Peyer's patch (tissue), 4 donors: ENCODE results near the gene MAD1L1. TPM values are rescaled to one million over a fixed set of nuclear protein-coding genes. Genes with fewer than 3 reads are reported as not detected.

Source experiments
- DNase-seq, 3 donors: peaks; one replicate each; pipeline ENCODE4 v3.0.0-alpha.2; 2017 to 2019
- H3K27ac ChIP-seq, 4 donors: fragments of 200-600 bp; sonication (generic); one replicate each; pipeline ENCODE4 v1.5.1; 2016 to 2019
- H3K27me3 ChIP-seq, 2 donors: fragments of 200-600 bp; sonication (generic); one replicate each; pipeline ENCODE4 v1.5.1; 2019
- H3K36me3 ChIP-seq, 3 donors: fragments of 200-600 bp; sonication (generic); one replicate each; pipeline ENCODE4 v1.5.1; 2016 to 2019
- H3K4me1 ChIP-seq, 4 donors: fragments of 200-600 bp; sonication (generic); one replicate each; pipeline ENCODE4 v1.5.1; 2016 to 2019
- H3K4me3 ChIP-seq, 4 donors: fragments of 200-600 bp; sonication (generic); 1 replicate in 3 of 4; 2 replicates in 1 of 4; pipeline ENCODE4 v1.5.1; 2016 to 2019; ENCODE audit warnings: mild to moderate bottlenecking in 1 of 4
- H3K9me3 ChIP-seq, 4 donors: fragments of 200-600 bp; sonication (generic); one replicate each; pipeline ENCODE4 v1.5.1; 2016 to 2019; ENCODE audit warnings: mild to moderate bottlenecking in 1 of 4
- POLR2A ChIP-seq, 2 donors: fragments of 450-650 bp; IDR thresholded peaks; one replicate each; pipeline ENCODE4 v1.5.1; 2017; ENCODE audit warnings: antibody characterized with exemption in 2 of 2, mild to moderate bottlenecking in 2 of 2, moderate library complexity in 2 of 2
- total RNA-seq, 4 donors: library from RNA; depleted of rRNA; stranded (reverse); fragments of >200 nt; gene quantifications; one replicate each; pipeline ENCODE4 v1.1.0, GENCODE V29; 2016
- TF ChIP-seq, protein P1 (sequence below), 6 experiments: fragments of 450-650 bp in 4 of 6; fragments of 200-600 bp in 2 of 6; sonication (generic) in 1 of 6; IDR thresholded peaks; one replicate each; pipeline ENCODE4 v1.5.1; 2017 to 2019; ENCODE audit warnings: antibody characterized with exemption in 6 of 6, mild to moderate bottlenecking in 3 of 6, moderate library complexity in 1 of 6

MAD1L1 gene
- total RNA-seq, 4 donors from 2014 or later, result 43.9 to 417 (median 59.1) TPM

DNA sequence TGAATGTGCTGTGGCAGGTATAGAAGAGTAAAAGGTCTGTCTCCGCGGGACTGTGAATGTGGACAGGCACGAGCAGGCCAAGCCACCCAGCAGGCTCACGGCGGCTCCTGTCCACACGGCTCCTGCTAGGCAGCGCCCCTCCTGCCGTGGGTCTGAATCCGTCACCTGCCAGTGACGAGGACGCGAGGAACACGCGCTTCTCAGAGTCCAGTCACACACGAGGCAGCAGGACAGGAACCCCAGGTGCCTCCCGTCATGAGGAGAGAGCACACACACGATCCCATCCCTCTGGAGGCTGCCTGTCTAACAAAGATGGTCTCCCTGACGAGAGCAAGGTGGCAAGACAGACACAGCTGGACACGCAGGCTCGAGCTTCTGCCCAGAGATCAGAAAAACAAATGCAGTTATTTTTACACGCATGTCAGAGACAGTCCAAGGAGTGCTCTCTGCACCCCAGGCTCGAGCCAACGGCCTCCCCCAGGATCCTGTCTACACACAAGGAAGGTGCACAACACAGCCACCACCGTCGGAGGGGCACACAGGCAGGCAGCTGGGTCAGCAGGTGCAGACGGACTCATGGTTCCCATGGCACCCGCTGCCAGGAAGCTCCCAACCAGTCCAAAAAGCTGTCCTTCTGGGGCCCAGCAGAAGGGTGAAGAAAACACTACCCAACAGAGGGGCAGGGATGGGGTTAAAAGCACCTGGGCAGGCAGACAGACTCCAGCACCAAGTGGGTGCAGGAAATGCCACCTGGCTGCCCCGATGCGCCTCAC, 103.2 kb downstream of the MAD1L1 start:
- DNase-seq, result no peak
- Histone ChIP-seq H3K9me3 (no peaks in the 10 kb centered on the region), H3K4me3 (no peak overlapping the region), H3K36me3 (no peaks in the 10 kb centered on the region), H3K4me1 (no peaks in the 10 kb centered on the region), H3K27me3 (no peaks in the 10 kb centered on the region), H3K27ac (no peak overlapping the region)
- TF ChIP-seq, protein P1, sequence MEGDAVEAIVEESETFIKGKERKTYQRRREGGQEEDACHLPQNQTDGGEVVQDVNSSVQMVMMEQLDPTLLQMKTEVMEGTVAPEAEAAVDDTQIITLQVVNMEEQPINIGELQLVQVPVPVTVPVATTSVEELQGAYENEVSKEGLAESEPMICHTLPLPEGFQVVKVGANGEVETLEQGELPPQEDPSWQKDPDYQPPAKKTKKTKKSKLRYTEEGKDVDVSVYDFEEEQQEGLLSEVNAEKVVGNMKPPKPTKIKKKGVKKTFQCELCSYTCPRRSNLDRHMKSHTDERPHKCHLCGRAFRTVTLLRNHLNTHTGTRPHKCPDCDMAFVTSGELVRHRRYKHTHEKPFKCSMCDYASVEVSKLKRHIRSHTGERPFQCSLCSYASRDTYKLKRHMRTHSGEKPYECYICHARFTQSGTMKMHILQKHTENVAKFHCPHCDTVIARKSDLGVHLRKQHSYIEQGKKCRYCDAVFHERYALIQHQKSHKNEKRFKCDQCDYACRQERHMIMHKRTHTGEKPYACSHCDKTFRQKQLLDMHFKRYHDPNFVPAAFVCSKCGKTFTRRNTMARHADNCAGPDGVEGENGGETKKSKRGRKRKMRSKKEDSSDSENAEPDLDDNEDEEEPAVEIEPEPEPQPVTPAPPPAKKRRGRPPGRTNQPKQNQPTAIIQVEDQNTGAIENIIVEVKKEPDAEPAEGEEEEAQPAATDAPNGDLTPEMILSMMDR (IDR thresholded peaks at IDR 0.05), result no peak
- TF ChIP-seq POLR2A (IDR thresholded peaks at IDR 0.05), result no peak

DNA sequence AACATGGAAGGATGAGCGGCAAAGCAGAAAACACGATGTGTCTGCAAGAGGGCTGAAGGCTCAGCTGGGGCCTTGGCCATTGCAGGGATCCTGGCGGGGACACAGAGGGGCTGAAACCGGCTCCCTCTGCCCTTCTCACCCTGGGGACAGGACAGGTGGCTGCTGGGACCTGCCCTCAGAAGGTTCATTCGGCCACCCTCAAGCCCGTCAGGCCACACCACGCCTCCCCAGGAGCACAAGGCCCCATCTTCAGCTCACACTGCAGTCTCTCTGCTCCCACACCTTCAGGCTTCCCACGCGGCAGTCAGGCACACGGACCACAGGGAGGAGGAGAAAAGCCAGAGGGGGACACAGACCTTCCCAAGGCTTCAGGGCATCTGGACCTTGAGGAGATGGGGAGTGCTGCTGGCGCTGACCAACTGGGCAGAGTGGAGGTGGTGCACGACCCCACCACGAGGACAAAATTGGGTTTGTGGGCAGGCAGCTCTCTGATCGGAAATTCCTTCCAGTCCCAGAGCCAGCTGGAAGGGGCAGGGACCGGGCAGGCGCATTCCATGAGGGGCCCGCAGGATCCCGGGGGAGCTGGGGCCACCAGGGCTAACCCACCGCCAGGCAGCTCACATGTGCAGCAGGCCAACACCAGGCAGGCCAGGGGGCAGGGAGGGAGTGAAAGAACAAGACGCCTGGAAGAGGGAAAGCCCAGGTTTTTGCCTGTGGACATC, 104.0 kb downstream of the MAD1L1 start:
- Histone ChIP-seq H3K36me3 (no peaks in the 10 kb centered on the region), H3K4me1 (no peaks in the 10 kb centered on the region), H3K9me3 (no peaks in the 10 kb centered on the region), H3K27ac (no peak overlapping the region), H3K4me3 (no peak overlapping the region), H3K27me3 (no peaks in the 10 kb centered on the region)
- DNase-seq, result no peak
- no peak for TF ChIP-seq POLR2A (IDR thresholded peaks at IDR 0.05)
- TF ChIP-seq, protein P1 (IDR thresholded peaks at IDR 0.05), result no peak

DNA sequence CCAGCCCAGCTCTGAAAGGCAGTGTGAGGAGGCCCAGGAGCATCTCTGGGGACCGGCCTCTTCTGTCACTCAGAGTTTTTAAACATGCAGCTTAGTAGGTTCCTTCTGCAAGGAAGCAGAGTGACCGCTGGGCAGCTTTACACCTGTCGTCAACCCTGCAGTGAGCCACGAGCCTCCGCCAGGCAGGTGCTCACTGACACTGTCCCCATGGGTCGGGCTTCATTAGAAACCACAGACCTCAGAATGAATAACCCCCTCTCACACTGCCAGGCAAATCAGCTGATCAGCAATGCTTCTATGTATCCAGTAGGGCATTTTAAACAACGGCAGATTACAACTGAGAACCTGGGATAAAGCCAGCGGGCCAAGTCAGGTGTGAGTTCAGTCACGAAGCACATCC, 106.1 kb downstream of the MAD1L1 start:
- Histone ChIP-seq H3K4me3 (no peak overlapping the region), H3K4me1 (no peaks in the 10 kb centered on the region), H3K9me3 (no peaks in the 10 kb centered on the region), H3K27me3 (no peaks in the 10 kb centered on the region), H3K27ac (no peak overlapping the region), H3K36me3 (no peaks in the 10 kb centered on the region)
- TF ChIP-seq, protein P1 (IDR thresholded peaks at IDR 0.05), result no peak
- no peak for TF ChIP-seq POLR2A (IDR thresholded peaks at IDR 0.05)
- DNase-seq, result no peak

DNA sequence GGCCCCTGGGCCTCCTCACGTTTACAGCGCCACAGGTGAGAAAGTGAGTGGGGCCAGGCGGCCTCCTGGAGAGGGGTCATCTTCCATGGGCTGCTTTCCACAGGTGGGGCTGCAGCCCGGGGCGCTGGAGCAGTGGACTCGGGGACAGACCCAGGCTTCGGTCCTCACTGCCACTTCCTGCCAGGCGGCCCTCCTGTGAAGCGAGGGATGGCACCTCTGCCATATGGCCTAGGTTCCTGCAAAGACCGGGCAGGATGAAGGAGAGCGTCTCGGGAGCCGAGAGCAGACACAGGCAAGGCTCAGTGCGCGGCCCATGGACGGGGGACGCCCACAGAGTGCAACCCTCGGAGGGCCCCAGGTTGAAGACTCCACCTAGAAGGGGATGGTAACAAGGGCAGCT, 106.8 kb downstream of the MAD1L1 start:
- H3K27me3 ChIP-seq, result no peaks in the 10 kb centered on the region
- H3K4me3 ChIP-seq, result no peak overlapping the region
- TF ChIP-seq, protein P1 (IDR thresholded peaks at IDR 0.05), result no peak
- no peak for TF ChIP-seq POLR2A (IDR thresholded peaks at IDR 0.05)
- H3K27ac ChIP-seq, result no peak overlapping the region
- H3K4me1 ChIP-seq, result no peaks in the 10 kb centered on the region
- no peak for DNase-seq
- no peaks in the 10 kb centered on the region for H3K9me3 ChIP-seq
- H3K36me3 ChIP-seq, result no peaks in the 10 kb centered on the region

DNA sequence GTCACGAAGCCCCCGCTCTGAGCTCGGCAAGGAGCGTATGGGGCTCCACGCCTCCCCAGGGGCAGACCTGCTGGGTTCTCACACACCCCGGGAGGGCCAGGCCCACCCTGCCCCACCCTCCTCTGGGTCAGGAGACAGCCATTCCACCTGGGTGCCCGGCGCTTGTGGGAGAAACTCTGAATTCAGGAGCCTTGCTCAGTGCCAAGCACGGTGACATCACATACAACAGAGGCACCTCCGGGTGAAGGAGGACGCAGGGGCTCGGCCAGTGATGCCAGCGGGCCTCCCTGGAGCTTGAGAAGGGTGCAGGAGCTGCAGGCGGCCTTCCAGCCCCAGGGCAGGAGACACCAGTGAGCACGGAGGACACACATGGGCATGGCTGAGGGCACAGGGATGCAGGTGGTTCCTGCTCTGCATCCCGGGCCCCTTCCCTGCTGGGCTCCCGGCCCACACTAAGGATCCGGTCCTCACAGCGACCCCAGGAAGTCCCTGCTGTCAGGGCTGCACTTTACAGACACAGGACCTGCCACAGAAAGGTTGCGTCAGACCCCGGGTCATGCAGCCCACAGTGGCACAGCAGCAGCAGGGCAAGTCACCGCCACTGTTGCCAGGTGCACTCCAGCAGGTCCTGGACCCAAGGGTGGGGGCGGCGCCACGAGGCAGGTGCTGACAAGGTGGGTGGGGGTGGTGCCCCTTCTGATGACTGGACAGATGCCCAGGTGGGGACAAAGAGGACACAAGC, 108.0 kb downstream of the MAD1L1 start:
- H3K9me3 ChIP-seq, result no peaks in the 10 kb centered on the region
- no peaks in the 10 kb centered on the region for H3K36me3 ChIP-seq
- H3K27me3 ChIP-seq, result no peaks in the 10 kb centered on the region
- TF ChIP-seq POLR2A (IDR thresholded peaks at IDR 0.05), result no peak
- TF ChIP-seq, protein P1 (IDR thresholded peaks at IDR 0.05), result no peak
- no peak for DNase-seq
- H3K4me3 ChIP-seq, result no peak overlapping the region
- H3K27ac ChIP-seq, result no peak overlapping the region
- no peaks in the 10 kb centered on the region for H3K4me1 ChIP-seq
